HG02981 (cell line): ENCODE measurements around the gene SORBS2.
"Not testable (repeated sequence)": the region's sequence is repeated elsewhere in the genome, so short reads cannot be mapped to it uniquely, and the experiment has no call there.

ENCODE experiments used
- ATAC-seq: cut with Tn5 transposase; IDR thresholded peaks from one replicate; pipeline ENCODE4 v1.9.1; 2021; ENCODE audit warnings: mild to moderate bottlenecking, moderate library complexity; ENCODE audit not compliant: unreplicated experiment

SORBS2 gene

GRCh38 chr4:185716577-185717376, 95.2 kb downstream of the SORBS2 start:
- no peak for ATAC-seq

GRCh38 chr4:185716141-185716551, 95.8 kb downstream of the SORBS2 start:
- no peak for ATAC-seq

DNA sequence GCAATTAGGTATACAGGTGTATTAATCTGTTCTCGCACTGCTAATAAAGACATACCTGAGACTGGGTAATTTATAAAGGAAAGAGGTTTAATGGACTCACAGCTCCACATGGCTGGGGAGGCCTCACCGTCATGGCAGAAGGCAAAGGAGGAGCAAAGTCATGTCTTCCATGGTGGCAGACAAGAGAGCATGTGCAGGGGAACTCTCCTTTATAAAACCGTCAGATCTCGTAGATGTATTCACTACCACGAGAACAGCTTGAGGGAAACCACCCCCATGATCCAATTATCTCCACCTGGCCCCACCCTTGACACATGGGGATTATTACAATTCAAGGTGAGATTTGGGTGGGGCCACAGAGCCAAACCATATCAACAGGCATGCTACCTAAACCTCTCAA, 97.5 kb downstream of the SORBS2 start:
- not testable (repeated sequence) for ATAC-seq

DNA sequence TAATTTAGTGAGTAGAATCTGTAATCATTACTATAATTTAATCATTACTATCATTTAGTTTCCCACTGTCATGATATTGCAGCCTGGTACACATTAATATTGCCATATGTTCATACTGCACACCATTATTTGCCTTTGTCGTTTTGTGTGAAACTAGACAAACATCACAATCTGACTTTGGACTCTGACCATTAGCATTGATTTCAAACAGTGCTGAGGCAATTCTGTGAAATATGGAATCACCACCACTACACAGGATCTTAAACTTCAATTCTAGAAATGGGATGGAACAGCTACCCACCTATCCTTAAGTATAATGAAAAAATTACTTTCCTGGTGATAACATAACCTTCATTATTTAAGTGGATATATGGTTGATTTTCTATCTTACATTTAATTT, 98.3 kb downstream of the SORBS2 start:
- no peak for ATAC-seq

GRCh38 chr4:185713272-185713671, 98.7 kb downstream of the SORBS2 start:
- ATAC-seq = no peak

DNA sequence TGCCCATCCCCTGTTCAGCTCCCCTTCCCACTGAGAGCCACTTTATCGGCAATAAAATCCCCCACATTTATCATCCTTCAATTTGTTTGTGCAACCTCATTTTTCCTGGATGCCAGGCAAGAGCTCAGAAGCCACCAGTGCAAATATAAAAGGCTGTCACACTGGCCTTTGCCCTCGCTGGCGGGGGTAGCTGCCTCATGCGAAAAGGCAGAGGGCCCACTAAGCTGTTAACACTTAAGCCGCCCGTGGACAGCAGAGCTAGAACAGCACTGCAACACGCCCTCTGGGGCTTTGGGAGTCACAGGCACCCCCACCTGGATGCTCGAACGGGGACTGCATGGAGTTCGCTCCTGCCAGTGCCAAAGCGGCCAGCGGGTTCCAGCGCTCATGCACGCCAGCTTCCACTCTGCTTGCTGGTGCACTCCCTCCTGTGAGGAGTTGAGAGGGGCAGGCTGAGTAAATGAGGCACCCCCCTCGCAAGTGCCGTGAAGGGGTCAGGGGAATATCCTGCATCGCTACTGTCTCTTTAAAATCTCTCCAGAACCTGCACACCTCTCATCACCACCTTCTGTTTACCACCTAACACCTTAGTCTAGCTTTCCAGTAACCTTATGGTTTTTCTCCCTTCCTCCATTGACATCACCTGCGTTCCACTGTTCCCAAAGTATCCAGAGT, 99.5 kb downstream of the SORBS2 start:
- no peak for ATAC-seq

DNA sequence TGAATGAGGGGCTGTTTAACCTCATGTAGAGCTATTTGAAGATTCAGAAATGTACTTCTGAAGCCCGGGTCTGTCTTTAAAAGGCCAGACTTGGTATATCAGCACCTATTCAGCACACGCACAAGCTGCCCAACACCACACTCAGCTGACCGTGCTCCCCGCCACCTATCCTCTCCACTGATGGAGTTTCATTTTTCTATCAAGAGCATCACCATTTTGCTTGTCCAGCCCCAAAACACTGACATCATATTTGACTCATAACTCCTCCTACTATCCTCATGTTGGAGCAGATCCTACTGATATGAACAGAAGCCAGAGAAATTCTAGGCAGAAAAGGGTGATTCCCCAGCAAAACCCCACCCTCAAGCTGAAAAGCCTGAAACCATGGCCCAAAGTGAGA, 100.3 kb downstream of the SORBS2 start:
- ATAC-seq = no peak

GRCh38 chr4:185710487-185710995, 101.5 kb downstream of the SORBS2 start:
- no peak for ATAC-seq

DNA sequence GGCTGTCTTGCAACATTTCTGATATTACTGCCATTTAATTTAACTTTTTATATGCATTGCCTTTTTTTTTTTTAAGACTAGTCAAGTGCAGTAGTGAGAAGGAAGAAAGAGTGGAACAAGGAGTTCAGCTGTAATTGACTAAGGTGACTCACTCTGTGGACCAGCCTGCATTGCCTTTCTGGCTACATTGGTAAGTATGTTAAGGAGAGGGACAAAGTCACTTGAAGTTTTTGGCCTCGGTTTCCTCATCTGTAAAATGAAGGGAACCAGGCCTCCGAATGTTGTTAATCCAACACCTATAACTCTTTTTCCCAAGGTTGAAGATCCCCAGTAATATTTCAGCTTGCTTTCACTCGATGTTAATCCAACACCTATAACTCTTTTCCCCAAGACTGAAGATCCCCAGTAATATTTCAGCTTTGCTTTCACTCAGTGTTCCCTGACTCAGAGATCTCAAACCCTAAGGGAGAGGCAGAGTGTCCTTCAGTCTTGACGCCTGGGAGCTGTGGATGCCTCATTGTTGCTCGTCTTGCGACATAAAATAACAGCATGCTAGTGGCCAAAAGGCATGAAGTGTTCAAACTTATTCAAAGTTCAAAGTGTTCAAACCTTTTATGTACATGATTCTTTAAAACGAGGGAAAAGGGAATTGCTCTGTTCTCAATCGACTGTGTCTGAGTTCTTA, 102.0 kb downstream of the SORBS2 start:
- ATAC-seq = no peak

DNA sequence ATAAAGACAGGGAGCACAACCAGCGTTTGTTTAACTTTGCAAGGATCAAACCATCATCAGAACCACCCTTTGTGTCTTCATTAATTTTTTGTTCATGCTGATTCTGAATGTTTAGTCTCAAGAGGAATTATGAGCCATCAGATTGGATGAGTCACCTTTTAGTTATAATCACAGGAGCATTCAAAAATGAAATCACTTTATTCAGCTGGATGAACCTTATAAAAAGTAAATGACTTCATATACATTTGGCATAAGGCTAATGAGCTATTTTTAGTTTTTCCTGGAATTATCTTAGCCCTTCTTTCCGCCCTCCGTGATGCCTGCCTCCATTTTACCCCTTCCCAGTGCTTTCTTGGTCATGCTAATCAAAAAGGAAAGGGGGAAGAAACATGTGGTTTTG, 103.6 kb downstream of the SORBS2 start:
- no peak for ATAC-seq

DNA sequence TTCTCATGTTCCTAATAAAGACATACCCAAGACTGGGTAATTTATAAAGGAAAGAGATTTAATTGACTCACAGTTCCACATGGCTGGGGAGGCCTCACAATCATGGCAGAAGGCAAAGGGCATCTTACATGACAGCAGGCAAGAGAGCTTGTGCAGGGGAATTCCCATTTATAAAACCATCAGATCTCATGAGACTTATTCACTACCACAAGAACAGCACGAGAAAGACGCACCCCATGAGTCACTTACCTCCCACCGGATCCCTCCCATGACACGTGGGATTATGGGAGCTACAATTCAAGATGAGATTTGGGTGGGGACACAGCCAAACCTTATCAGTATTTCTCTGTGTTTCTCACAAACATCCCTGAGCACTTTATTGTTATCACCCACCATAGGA, 104.4 kb downstream of the SORBS2 start:
- not testable (repeated sequence) for ATAC-seq

DNA sequence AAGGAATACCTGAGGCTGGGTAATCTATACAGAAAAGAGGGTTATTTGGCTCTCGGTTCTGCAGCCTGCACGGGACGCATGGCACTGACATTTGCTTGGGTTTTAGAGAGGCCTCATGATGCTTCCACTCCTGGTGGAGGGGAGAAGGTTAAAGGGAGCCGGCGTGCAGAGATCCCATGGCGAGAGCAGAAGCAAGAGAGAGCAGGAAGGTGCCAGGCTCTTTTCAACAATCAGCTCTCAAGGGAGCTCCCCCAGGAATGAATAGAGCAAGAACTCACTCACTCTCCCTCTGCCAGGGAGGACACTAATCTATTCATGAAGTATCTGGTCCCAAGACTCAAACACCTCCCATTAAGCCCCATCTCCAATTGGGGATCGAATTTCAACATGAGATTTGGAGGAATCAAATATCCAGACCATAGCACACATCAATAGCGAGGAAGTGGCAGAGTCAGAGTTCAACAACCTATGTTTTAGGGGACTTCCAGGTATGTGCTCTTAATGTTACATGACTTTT, 109.8 kb downstream of the SORBS2 start:
- no peak for ATAC-seq

DNA sequence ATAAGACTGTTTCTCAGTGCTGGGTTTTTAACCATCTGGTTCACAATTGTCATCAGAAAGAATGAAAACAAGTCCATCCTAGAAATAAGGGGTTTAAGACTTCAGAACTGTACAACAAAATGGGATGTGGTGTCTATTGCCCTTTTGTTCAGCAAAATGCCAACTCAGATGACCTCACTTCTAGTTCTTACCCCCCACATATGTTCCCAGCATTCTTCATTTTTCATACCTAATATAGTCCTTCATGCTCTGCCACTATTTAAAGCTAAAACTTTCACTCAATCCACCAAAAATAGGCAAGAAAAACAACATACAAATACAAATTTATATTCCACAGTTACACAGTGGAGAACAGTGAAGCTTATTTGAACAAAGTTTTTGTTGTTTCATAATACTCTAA, 111.4 kb downstream of the SORBS2 start:
- ATAC-seq = no peak

DNA sequence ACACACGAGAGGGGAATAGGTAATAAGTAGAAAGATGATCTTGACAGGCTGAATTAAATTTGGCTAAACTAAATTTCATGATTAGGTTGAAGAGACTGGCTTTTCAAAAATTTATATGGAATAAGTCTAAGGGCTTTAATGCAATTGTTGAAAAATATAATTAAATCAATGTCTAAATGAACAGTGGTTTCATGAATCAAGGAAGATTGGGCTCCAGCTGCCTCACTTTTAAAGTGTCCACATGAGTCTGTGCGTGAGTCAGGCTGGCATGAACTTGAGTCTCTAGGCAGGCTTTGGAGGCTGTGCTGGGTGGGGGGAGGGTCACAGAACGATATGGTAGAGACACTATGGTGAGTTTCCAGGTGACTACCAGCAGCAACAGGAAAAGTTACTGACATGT, 111.9 kb downstream of the SORBS2 start:
- no peak for ATAC-seq

GRCh38 chr4:185697488-185697887, 114.5 kb downstream of the SORBS2 start:
- no peak for ATAC-seq

- ATAC-seq = no peak
Measured at GRCh38 chr4:185695743-185696142, 116.3 kb downstream of the SORBS2 start.

DNA sequence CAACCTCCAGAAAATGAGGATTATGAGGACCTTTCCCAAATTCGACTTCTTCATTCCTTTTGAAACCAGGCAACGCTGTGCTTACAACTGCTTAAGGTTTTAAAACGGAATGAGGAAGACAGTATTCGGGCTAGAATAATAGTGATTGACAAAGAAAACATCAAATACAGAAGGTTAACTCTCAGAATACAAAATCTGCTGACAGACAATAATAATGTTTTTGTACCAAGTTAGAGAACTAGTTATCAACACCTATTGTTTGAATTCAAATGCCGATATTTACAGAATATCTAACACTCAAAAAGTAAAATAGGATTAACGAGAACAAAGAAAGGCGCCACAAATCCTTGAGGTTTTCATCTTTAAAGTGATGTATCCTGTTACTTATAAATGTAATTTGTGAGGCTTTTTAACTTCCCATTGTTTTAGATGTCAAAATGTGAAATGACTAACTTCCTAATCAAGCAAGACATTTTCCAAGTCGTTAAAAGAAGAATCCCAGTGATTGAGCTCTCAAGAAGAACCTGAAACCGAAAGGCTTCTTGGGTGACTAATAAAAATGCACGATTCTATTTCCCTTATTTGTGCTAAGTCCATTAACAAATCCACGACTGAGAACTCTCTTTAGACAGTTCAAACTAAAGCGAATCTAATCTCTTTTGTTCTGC, 118.3 kb downstream of the SORBS2 start:
- ATAC-seq = no peak

- ATAC-seq = no peak
Measured at GRCh38 chr4:185689407-185689806, 122.6 kb downstream of the SORBS2 start.

DNA sequence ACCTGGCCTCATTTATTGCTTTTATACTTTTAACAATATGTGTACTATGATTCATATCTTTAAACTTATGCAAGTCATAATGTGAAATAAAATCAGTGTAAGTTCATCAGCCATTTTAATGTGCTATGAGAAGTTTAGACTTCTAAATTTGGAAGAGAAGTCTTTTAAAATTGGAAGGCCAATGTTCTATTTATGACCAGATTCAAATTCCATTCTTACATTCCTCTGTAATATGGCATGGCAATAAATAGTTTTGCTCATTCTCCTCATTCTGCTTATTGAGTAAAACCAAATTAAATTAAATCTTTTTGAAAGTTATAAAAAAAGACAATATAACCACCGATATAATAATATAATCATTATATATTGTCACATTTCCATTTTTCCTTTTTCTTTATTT, 126.2 kb downstream of the SORBS2 start:
- no peak for ATAC-seq

- ATAC-seq = no peak
Measured at GRCh38 chr4:185683896-185684295, 128.1 kb downstream of the SORBS2 start.

- no peak for ATAC-seq
Measured at GRCh38 chr4:185683222-185683621, 128.8 kb downstream of the SORBS2 start.
